Suppressor macrophage (primary cell): Measurements from ENCODE around the gene CENPU.

Source experiments
- DNase-seq, 4 experiments: peaks; one replicate each; pipeline ENCODE4 v3.0.0-alpha.2; 2020 to 2022

CENPU gene

DNA sequence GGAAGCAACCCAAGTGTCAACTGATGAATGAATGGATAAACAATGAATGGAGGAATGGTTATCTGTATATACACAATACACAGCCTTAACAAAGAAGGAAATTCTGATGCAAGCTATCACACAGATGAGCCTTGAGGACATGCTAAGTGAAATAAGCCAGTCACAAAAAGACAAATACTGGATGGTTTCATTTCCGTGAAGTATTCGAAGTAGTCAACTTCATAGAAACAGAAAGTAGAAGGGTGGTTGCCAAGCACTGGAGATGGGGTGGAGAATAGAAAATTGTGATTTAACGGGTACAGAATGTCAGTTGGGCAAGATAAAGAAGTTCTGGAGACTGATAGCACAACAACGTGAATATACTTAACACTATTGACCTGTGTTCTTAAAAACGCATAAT, 28.2 kb downstream of the CENPU start:
- no peak for DNase-seq

DNA sequence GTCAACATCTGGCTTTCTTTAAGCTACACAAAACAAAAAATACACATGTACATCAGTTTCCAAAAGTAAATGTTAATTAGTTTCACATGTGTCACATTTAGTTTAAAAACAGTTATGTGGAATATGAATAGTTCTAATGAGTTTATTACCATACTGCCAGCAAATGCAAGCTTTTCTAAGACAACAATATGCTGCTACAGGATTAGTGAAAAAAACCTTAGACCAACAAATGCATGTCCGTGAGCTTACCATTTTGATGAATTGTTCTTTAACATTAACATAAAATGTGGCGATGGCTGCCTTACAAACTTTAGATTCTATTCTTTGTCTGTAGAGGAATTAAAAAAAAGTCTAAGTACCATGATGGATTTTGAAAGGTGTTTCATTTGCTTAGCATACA, 31.8 kb downstream of the CENPU start:
- no peak for DNase-seq

DNA sequence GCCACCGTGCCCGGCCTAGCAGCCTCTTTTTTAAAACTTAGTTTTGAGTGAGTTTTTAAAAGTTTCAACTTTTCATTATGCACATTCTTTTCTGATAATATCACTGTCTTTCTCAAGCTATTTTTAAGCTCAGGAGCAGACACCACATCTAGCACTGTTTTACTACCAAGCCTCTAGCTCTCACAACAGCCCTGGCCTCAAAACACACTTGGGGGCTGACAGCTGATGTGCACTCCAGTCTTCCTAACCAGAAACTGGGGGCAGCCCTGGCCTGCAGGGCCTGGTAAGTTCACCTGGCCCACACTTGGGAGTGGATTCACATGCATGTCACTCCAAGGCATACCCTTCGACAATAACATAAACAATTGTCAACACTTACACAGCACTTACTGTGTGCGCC, 34.0 kb downstream of the CENPU start:
- DNase-seq, result no peak

DNA sequence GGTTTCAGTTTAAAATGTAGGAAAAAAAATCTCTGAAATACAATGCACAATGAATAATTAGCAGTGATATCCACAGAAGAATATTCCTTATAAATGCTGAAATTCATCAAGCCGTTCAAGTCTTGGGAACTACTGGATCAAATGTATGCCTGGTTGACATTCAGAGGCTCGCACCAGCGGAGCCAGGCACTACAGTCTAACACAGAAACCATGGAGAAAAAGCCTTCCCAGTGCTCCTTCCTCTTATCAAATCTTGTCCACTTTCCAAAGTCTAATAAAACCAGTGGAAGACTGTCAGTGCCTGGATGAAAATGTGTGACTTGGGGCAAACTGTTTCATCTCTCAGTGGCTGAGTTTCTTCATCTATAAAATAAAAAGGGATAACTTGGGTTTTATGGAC, 35.9 kb downstream of the CENPU start:
- no peak for DNase-seq

DNA sequence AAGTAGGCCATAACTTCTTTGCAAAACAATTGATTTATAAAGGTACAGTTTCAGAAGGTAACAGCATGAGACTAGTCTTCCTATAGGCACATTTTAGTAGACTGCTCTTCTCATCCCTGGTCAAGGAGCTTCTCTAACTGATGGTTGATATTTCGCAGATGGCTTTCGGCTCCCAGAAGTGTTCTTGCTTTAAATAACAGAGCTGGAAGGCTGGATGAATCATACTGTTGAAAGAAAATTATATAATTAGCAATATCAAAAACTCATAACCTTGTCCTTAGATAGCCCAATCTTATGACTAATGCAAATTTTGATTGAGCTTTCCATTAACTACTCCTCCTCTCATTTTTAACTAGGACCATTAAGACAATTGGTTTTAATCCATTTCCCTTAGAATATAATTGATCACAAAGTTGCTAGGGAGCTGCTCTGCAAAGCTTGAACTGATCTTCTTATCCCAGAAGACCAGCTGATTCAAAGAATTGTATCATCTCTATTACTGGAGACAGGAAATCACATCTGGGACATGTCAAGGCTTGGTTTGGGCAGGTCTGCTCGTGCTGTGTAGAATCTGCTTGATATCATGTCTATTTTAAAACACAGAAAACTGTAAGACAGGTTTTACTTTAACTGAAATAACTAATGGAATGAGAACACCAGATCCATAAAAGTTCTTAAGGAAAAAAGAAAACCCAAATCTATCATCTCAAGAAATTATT, 38.6 kb downstream of the CENPU start:
- no peak for DNase-seq

DNA sequence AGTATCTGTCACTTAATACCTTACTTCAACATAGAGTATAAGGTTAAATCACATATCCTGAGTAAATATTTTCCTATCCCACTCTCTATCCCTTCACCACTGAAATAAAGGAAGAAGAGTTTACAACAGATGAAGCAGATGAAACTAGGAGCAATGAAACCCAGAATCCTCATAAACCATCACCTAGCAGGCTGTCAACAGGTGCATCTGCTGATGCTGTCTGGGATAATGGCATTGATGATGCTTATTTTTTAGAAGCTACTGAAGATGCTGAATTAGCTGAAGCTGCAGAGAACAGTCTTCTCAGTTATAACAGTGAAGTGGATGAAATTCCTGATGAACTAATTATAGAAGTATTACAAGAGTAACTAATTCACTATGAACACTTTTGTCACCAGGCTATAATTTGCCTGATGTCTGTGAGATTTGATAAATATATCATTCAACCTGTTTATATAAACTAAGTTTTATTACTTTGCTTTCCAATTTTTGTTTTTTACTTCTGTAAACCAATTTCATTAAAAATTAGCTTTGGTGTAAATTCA, 39.4 kb downstream of the CENPU start:
- DNase-seq, result no peak

DNA sequence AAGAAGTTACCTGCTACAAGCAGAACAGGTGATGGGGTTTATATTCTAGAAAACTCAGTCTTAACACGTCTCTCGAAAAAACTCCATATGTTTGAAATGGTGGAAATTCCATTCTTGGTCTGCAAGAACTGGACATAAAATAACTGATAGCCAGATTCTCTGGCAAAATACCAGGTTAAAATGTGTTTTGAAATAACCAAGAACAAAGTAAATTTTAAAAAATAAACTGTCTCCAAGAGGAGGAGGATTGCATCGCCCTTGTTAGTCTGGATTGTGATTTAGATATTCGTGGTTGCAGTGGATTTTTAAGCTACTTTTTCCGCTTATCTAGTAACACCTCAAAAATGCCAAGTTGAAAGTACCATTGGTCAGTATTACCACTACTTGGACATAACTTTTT, 40.8 kb downstream of the CENPU start:
- DNase-seq, result no peak

DNA sequence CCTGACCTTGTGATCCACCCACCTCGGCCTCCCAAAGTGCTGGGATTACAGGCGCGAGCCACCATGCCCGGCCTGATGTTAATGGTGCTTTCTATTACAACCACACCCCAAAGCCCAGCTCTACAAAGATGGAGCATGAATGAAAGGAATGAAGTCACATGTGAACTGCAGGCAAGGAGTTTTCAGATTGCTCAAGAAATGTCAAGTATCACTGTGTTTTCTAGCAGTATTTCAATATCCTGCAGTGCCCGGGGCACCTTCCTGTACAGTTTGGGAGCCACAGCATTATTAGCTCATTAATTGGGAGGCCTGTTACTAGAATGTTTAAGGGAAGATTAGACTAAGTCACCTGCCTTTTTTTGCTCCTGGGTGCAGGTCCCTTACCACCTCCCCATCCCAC, 44.2 kb downstream of the CENPU start:
- DNase-seq, result no peak

DNA sequence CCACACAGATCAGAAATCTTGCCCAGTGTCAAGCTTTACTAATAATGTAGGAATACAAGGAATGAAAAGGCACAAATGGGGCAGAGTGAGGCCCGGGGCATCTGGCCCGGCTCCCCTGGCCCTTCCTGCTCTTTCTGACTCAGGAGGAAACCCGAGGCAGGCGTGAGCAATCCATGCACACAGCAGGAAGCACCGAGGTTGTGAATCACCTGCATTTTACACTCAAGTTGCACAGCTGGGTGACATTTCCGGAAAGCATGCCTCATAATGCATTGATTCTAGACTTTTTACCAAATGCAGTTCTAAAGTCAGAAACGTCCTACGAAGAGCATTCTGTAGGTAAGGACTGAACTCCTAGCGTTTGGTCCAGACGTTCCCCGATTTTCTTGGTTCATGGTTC, 45.4 kb downstream of the CENPU start:
- DNase-seq, result peak in 2 of 4 experiments; percentile 3 to 17

DNA sequence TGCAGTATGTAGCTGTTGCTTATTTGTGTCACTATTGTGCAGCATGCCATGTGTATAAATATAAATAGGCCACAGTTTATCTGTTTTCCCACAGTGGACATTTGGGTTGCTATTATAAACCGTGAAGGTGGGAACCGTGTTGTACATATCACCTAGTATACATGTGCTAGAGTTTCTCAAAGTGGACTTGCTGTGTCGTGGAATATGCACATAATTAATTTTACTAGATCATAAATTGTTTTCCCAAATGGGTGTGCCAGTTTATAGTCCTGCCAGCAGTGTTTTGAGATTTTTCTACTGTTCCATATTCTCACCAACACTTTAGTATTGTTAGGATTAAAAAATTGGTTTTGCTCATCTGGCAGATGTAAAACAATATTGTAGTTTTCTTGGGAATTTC, 45.9 kb downstream of the CENPU start:
- DNase-seq, result no peak

DNA sequence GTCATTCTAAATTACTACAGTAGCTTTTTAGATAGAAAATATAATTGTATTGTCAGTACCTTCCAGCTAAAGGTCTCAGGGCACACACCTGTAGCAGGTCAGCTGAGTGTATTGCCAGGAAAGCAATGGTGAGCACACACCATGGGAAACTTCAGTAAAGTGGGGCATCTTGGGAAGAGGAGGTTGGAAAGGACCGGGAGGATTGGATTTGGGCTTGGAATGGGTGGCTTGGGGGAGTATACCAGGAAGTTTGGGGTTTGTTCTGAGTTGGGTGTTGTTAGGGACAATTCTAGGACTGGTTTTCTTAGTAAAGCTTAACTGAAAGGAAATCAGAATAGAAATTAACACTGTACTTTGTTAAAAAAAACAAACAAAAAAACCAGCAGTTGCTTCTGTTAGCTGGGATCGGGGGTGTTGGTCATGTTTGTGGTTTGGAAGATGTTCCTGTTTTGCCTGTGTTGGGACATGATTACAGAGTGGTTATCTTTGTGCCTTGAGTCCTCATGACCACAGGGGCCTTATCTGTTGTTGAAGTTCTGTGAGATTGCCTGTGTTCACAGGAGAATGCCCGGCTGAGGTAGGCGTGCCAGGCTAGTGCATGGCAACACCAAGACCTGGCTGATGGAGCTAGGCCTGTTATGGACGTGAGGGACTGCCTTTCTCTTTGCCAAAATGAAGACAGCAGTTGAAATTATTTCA, 49.3 kb downstream of the CENPU start:
- peak; percentile 58 to 81 (median 76) for DNase-seq

DNA sequence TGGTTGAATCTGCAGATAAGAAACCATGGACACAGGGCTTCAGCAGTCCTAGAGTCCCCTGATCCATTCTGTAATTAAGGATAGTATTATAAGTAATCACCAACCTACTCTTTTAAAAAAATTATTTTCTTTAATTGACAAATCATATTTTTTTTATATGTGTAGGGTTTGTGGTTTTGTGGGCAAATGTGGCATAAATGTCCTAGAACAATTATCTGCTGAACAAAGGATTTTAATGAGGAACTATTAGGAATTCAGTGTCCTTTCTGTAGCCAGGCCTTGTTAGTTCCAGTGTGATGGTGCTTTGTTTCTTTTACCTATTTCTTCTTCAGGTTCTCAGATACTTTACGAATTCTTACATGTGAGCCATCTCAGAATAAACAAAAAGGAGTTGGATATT, 52.0 kb downstream of the CENPU start:
- DNase-seq, result peak in 2 of 4 experiments; percentile 15 to 50

DNA sequence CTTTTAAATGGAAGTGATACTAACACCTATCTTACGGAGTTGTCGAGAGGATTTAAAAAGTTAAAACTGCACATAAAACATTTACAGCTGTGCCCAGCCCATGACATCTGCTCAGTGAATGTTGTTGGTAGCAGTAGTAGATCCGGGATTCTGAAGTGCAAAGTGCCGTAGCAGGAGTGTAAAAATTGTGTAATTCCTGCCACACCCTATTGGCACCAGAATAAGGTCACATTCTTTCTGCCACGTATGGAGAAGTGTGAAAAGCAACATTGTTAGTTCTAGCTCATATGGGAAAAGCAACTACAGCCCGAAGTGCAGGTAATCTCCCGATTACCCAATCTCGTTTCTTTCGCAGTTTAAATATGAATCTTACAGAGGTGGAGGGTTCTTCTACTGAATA, 53.2 kb downstream of the CENPU start:
- peak in 1 of 4 experiments; percentile 13 for DNase-seq

DNA sequence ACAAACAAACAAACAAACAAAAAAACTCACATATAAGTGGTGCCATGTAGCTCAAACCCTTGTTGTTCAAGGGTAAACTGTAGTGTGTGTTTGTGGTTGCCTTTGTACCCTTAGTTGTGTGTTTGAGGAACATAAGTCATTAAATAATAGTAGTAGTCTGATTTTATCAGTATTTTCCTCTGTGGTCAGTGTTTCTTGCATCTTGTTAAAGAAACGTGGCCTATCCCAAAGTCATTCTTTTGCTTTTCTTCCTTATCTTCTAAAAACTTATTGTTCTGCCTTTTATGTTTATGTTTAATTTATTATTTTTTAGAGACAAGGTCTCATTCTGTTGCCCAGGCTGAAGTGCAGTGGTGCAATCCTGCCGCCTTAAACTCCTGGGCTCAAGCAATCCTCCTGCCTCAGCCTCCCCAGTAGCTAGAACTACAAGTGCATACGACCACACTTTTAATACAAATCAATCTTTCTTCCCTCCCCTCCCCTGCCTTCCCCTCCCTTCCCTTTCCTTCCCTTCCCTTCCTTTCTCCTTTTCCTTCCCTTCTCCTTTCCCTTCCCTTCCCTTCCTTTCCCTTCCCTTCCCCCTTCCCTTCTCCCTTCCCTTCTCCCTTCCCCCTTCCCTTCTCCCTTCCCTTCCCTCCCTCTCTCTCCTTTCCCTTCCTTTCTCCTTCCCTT, 57.9 kb downstream of the CENPU start:
- no peak for DNase-seq

DNA sequence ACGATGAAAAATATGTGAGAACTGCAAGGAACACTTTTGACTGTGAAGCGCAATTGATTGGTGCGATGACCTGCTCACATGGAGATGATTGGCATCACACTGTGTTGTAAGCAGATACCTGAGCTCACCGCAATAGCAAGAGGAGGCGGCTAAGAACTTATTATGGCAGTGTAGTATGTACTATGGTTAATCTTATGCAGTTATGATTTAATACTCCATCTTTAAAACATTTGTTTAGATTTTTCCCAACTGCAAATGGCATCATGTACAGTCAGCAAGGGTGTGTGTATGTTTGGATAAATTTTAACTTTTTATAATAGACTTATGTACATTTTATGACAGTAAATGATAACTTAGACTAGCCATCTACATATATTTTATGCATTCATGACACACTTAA, 58.9 kb downstream of the CENPU start:
- no peak for DNase-seq

DNA sequence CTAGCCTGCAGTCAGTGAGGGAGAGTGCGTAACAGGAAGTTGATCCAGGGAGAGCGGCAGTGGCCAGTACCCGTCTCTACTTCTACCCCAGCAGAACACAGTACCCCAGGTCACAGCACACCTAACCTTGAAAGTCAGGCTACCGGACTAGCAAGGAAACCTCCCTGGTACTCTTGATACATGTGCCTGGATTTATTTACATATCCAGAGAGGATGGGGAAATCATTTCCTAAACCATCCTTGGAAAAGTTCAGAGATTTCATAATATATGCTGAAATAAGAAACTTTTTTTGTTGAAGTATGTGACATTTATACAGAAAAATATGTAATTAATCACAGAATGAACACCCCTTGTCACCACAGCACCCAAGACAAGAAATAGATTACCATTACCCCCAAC, 59.9 kb downstream of the CENPU start:
- no peak for DNase-seq

DNA sequence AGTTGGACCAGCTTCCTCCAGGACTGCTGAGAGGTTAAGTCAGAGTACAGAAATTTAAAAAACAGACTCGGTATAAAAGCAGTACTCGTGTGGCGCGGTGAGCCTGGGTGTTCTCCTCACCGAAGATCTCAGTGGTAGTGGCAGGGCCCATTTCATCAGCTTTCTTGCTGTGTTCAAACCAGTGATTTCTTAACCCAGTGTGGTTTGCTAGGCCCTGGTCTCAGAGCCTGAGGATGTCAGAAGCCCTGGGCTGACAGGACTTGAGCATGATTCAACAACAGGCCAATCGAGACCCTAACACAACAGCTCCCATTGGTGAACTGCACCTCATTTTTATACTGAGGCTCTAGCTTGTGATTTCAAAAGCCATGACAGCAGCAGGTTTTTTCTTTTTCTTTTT, 61.2 kb downstream of the CENPU start:
- no peak for DNase-seq

DNA sequence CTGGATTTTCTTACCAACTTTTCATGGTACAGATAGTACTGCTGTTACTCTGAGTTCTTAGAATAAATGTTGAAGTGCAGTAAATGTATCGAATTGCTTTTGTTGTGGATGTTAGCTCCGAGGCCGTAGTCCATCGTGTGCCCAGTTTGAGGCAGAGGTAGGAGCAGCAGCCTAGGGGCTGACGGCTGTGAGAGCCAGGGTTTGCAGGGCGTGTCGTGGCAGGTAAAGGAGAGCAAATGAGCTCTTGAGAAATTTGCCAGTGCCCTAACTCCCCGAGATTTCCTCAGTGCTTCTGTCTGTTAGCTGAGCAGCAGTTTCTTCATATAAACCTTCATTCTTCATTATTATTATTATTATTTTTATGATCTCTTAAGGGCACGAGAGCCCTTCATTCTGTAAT, 62.8 kb downstream of the CENPU start:
- no peak for DNase-seq

DNA sequence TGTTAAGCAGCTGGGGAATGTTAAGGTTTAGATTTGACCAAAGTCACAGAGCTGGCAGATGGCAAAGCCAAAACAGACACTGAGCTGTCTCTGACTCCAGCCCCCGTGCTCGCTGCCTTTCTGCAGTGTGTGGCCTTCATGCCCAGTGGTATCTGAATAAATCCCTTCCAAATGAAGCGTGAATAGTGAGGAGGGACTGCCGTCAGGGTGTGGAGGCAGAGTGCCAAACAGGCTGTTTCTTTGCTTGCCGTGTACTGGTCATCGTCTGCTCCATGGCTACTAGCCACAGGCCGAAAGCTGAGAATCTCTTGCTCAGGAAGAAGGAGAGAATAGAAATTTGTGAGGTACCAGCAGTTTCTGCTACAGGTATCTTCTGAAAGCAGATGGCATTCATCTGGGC, 64.6 kb downstream of the CENPU start:
- DNase-seq, result no peak

DNA sequence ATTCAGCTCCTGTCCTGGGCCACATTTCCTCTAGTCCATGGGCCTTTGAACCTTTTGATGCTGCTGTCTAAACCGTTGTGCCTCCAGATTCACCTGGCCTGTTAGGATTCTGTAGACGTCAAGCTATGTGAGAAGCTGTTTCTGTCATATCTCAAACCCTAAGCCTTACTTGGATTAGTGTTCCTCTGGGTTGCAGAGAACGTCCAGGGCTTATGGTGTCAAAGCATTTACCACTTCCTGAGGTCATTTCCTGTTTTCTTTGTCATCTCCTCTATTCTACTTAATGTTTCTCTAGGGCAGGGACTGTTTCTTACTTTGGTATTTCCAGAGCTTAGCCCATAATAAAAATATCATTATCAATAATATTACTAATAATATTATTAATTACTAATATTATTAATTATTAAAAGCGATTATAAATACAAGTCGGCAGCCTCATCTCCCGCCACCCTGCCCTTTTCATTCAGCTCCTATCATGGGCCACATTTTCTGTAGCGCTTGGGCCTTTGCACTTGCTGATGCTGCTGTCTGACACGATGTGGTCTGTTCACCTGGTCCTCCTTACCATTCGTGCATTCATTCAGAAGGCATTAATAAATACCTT, 65.3 kb downstream of the CENPU start:
- peak; percentile 21 to 66 (median 48) for DNase-seq

DNA sequence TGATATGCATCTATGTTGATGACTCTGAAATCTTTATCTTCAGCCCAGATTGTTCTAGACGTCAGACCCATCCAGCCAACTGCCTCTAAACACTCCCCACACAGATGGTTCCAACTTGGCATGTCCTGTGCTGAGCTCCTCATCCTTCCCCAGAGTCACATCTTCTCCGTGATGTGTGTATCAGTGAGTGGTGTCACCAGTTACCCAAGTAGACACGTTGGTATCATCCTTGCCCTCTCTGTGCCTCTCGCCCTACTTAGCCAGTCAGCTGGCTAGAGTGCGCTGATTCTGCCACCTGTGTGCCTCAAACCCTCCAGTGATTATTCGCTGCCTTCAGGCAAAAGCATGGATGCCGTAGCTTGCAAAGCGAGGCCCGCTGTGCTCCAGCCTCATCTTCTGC, 65.8 kb downstream of the CENPU start:
- no peak for DNase-seq

DNA sequence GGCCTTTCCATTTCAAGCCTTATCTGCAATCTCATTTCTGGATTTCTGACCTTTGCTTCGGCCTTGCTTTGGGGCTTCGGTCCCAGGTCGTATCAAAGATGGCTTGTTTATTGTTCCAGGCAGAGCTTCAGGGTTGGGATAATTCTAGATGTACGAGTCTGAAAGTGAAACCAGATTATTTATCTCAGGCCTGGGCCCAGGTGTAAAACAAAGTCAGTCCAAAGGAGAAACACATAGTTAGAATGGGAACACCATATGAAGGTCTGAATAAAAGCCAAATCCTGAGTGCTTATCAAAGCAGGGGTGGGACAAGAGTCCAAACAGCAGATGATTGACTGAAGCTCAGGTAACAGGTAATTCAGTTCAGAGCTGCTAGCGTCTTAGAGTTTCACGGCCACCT, 67.2 kb downstream of the CENPU start:
- no peak for DNase-seq
